MM.1S (cell line): Measurements from ENCODE around the gene CILP.

Source experiments
- CTCF ChIP-seq: fragments of 300-600 bp; sonication (generic); IDR thresholded peaks from 2 replicates; pipeline ENCODE4 v1.5.1; 2016; ENCODE audit warnings: antibody characterized with exemption, low read length, mixed read lengths
- EZH2 ChIP-seq: fragments of 300-600 bp; sonication (generic); optimal IDR thresholded peaks from 2 replicates; pipeline ENCODE3; 2017; ENCODE audit warnings: low read depth, mild to moderate bottlenecking, antibody characterized with exemption, low read length, mixed read lengths
- EZH2phosphoT487 ChIP-seq: fragments of 300-600 bp; sonication (generic); IDR thresholded peaks from 2 replicates; pipeline ENCODE4 v1.6.1; 2018; ENCODE audit warnings: antibody characterized with exemption, low read length

GRCh38 chr15:65198571-65198970, 12.7 kb downstream of the CILP start:
- no peak for TF ChIP-seq CTCF
- TF ChIP-seq EZH2phosphoT487 = no peak
- no peak for TF ChIP-seq EZH2
